HFFc6 (cell line): ENCODE results near the gene FGF16. TPM values are rescaled to one million over a fixed set of nuclear protein-coding genes. Genes with fewer than 3 reads are reported as not detected.

Experiments used
- DNase-seq: peaks from one replicate; pipeline ENCODE4 v3.0.0-alpha.2; 2018
- H3K27ac Mint-ChIP-seq: 2 replicates; pipeline ENCODE4 v1.8.0; 2020; ENCODE audit warnings: mild to moderate bottlenecking, mixed read lengths
- H3K27me3 Mint-ChIP-seq: 2 replicates; pipeline ENCODE4 v1.8.0; 2021; ENCODE audit warnings: mild to moderate bottlenecking, moderate library complexity, mixed read lengths; ENCODE audit not compliant: insufficient read depth
- H3K36me3 Mint-ChIP-seq: 2 replicates; pipeline ENCODE4 v1.8.0; 2021; ENCODE audit warnings: low read depth, mixed read lengths
- H3K4me1 Mint-ChIP-seq: 2 replicates; pipeline ENCODE4 v1.8.0; 2020; ENCODE audit warnings: low read depth, mixed read lengths
- H3K4me3 Mint-ChIP-seq: 2 replicates; pipeline ENCODE4 v1.8.0; 2020; ENCODE audit warnings: mild to moderate bottlenecking, moderate library complexity, mixed read lengths
- H3K9me3 Mint-ChIP-seq: 2 replicates; pipeline ENCODE4 v1.8.0; 2020; ENCODE audit warnings: mild to moderate bottlenecking, mixed read lengths
- CTCF ChIP-seq: fragments of 200-600 bp; sonication (generic); IDR thresholded peaks from 2 replicates; pipeline ENCODE4 v1.5.0; 2021; ENCODE audit warnings: antibody characterized with exemption, mild to moderate bottlenecking
- total RNA-seq, 6 experiments: library from RNA; stranded (reverse); fragmentation: NEBNext Ultra II Directional; extraction: Animal tissue kit (Norgen Biotek cat#: 25700); gene quantifications; 2 replicates in 1 of 6; 3 replicates in 5 of 6; pipeline ENCODE4 v1.2.3, GENCODE V29; 2021

The FGF16 gene
- total RNA-seq, 6 experiments from 2014 or later: not detected

DNA sequence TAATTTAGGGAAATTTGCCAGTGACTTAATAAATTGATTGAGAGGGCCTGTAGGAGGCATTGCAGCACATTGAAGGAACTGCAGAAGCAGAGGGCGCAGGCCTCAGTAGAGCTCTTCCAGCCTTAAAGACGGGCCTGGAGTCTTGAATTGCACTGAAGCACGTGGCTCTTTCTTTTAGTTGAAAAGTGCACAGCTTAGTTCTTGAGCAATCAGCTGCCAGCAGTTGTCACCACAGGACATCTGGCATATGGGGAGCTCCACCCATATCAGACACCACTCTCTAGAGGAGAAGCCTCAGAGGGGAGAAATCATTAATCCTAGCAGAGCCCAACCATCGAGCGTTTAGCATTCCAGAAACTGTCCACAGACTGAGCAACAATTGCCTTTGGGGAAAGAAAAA lies 16.0 kb upstream of the FGF16 start:
- Mint-ChIP-seq H3K4me1 (peaks cover 41% of the 10 kb centered on the region), H3K27ac (no peak overlapping the region), H3K9me3 (no peaks in the 10 kb centered on the region), H3K4me3 (no peak overlapping the region), H3K27me3 (peaks cover 2% of the 10 kb centered on the region; the same call in 1 of the 2 replicates), H3K36me3 (no peaks in the 10 kb centered on the region)
- peak; percentile 38 for DNase-seq
- peak; percentile 12; the same call in 1 of the 2 replicates for TF ChIP-seq CTCF

DNA sequence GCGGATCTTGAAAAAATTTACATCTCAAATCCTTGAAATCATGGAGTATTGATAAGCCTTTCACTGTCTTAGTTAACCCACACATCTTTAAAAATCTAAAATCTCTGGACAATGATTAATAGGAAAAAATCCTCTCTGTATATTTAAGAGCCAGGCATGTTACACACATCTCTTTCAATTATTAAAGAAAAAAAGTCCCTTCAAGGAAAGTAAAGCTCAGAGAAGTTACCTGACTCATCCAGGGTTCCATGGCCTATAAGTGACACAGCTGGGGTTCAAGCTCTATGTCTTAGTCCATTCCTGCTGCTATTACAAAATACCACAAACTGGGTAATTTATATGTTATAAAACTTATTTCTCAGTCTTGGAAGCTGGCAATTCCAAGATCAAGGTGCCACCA lies 14.2 kb upstream of the FGF16 start:
- Mint-ChIP-seq H3K36me3 (no peaks in the 10 kb centered on the region), H3K27me3 (no peaks in the 10 kb centered on the region), H3K9me3 (no peaks in the 10 kb centered on the region), H3K4me1 (peaks cover 42% of the 10 kb centered on the region), H3K27ac (no peak overlapping the region), H3K4me3 (no peak overlapping the region)
- no peak for DNase-seq
- TF ChIP-seq CTCF: no peak

DNA sequence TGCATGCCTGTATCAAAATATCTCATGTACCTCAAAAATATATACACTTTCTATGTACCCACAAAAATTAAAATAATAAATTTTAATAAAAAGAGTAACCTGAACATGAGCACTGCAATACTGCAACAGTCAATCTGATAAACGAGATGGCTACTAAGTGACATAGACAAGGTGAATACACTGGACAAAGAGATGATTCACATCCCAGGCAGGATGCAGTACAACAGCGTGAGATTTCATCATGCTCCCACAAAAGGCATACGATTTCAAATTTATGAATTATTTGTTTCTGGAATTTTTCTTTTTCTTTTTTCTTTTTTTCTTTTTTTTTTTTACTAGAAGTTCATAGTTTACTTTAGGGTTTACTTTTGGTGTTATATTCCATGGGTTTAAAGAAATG lies 12.2 kb upstream of the FGF16 start:
- H3K36me3 Mint-ChIP-seq: no peaks in the 10 kb centered on the region
- H3K9me3 Mint-ChIP-seq: no peaks in the 10 kb centered on the region
- TF ChIP-seq CTCF: no peak
- no peak overlapping the region for H3K27ac Mint-ChIP-seq
- H3K4me1 Mint-ChIP-seq: peaks cover 37% of the 10 kb centered on the region
- DNase-seq: no peak
- H3K27me3 Mint-ChIP-seq: no peaks in the 10 kb centered on the region
- H3K4me3 Mint-ChIP-seq: no peak overlapping the region

DNA sequence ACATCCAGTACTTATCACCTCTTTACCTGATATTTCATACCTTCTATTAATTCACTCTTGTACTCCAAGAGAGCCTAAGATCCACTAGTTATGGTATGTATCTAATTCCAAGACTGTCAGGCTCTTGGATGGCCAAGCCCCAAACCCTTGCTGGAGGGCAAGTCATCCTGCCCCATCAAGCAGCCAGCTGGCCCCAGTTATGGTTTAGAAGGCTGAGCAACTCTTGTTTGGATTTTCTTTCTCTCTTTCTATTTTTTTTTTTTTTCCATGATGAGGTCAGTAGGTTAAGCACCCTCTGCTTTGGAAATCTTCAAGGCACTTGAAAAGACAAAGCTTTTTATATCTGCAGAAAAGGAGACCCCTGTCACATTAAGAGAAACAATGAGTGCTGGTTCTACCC lies 10.9 kb upstream of the FGF16 start:
- Mint-ChIP-seq H3K4me1 (peaks cover 43% of the 10 kb centered on the region), H3K27ac (peak overlapping the region; percentile 87), H3K36me3 (no peaks in the 10 kb centered on the region), H3K27me3 (no peaks in the 10 kb centered on the region), H3K9me3 (no peaks in the 10 kb centered on the region), H3K4me3 (peak overlapping the region; percentile 62)
- no peak for DNase-seq
- no peak for TF ChIP-seq CTCF

DNA sequence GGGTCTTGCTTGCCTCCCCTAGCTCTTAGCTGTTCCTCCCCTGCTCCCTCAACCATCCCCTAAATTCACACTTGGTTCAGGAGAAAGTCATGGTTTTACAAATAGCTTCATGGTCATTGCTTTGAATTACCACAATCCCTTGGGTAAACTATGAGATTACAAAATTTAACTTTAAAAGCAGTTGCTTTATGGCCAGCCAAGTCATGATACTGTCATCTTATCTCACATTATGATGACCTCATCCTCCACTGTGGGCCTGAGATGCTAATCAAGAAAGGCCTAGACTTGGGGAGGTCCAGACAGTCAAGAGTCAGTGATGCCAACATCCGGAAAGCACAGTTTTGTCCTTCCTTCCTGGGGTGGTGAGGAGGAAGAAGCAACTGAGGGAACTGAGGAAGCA lies 10.5 kb upstream of the FGF16 start:
- peak; percentile 68 for DNase-seq
- no peak for TF ChIP-seq CTCF
- Mint-ChIP-seq H3K9me3 (no peaks in the 10 kb centered on the region), H3K27ac (peak overlapping the region; percentile 87), H3K27me3 (no peaks in the 10 kb centered on the region), H3K4me1 (peaks cover 45% of the 10 kb centered on the region), H3K4me3 (peak overlapping the region; percentile 62), H3K36me3 (no peaks in the 10 kb centered on the region)

- Mint-ChIP-seq H3K27me3 (no peaks in the 10 kb centered on the region), H3K36me3 (no peaks in the 10 kb centered on the region), H3K27ac (no peak overlapping the region)
These were observed 6.9 kb upstream of the FGF16 start for GRCh38 chrX:77440330-77440729.

More at GRCh38 chrX:77440330-77440729, 6.9 kb upstream of the FGF16 start:
- DNase-seq: no peak
- peaks cover 68% of the 10 kb centered on the region for H3K4me1 Mint-ChIP-seq
- no peak for TF ChIP-seq CTCF
- H3K4me3 Mint-ChIP-seq: no peak overlapping the region
- H3K9me3 Mint-ChIP-seq: no peaks in the 10 kb centered on the region
